Measurements from ENCODE around the gene PCDHB10.
"Not testable (repeated sequence)": the region's sequence is repeated elsewhere in the genome, so short reads cannot be mapped to it uniquely, and the experiment has no call there.

Gene PCDHB10

GRCh38 chr5:141192110-141192725 is at the start of gene PCDHB10:
PCDHB10 (plus strand) TSS chr5:141192353; CDS start chr5:141192553, 200 bp downstream.
- no peak for DNase-seq

GRCh38 chr5:141149812-141150211 is 42.3 kb upstream of the PCDHB10 start, which contains the start of gene PCDHB6:
PCDHB6 (plus strand) TSS chr5:141150057; CDS start chr5:141150258, 201 bp downstream.
- DNase-seq, result no peak

DNA sequence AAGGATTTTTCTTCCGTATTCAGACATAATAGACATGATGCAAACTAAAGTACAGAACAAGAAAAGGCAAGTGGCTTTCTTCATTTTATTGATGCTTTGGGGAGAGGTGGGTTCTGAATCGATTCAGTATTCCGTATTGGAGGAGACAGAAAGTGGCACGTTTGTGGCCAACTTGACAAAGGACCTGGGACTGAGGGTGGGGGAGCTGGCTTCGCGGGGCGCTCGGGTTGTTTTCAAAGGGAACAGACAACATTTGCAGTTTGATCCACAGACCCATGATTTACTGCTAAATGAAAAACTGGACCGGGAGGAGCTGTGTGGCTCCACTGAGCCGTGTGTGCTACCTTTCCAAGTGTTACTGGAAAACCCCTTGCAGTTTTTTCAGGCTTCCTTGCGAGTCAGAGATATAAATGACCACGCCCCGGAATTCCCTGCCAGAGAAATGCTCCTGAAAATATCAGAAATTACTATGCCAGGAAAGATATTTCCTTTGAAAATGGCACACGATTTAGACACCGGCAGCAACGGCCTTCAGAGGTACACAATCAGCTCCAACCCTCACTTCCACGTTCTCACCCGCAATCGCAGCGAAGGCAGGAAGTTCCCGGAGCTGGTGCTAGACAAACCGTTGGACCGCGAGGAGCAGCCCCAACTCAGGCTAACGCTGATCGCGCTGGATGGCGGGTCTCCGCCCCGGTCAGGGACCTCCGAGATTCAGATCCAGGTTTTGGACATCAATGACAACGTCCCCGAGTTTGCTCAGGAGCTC is 41.7 kb upstream of the PCDHB10 start:
- no peak for DNase-seq

GRCh38 chr5:141150993-141151325 is 41.2 kb upstream of the PCDHB10 start:
- no peak for DNase-seq

DNA sequence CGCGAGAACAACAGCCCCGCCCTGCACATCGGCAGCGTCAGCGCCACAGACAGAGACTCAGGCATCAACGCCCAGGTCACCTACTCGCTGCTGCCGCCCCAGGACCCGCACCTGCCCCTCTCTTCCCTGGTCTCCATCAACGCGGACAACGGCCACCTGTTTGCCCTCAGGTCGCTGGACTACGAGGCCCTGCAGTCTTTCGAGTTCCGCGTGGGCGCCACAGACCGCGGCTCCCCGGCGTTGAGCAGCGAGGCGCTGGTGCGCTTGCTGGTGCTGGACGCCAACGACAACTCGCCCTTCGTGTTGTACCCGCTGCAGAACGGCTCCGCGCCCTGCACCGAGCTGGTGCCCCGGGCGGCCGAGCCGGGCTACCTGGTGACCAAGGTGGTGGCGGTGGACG is 40.5 kb upstream of the PCDHB10 start:
- not testable (repeated sequence) for DNase-seq

DNA sequence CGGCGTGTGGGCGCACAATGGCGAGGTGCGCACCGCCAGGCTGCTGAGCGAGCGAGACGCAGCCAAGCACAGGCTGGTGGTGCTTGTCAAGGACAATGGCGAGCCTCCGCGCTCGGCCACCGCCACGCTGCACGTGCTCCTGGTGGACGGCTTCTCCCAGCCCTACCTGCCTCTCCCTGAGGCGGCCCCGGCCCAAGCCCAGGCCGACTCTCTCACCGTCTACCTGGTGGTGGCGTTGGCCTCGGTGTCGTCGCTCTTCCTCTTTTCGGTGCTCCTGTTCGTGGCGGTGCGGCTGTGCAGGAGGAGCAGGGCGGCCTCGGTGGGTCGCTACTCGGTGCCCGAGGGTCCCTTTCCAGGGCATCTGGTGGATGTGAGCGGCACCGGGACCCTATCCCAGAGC is 40.1 kb upstream of the PCDHB10 start:
- not testable (repeated sequence) for DNase-seq

GRCh38 chr5:141155540-141156374 is 36.4 kb upstream of the PCDHB10 start:
- DNase-seq, result no peak

DNA sequence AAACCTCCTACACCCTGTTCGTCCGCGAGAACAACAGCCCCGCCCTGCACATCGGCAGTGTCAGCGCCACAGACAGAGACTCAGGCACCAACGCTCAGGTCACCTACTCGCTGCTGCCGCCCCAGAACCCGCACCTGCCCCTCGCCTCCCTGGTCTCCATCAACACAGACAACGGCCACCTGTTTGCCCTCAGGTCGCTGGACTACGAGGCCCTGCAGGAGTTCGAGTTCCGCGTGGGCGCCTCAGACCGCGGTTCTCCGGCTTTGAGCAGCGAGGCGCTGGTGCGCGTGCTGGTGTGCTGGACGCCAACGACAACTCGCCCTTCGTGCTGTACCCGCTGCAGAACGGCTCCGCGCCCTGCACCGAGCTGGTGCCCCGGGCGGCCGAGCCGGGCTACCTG is 34.8 kb upstream of the PCDHB10 start:
- not testable (repeated sequence) for DNase-seq

DNA sequence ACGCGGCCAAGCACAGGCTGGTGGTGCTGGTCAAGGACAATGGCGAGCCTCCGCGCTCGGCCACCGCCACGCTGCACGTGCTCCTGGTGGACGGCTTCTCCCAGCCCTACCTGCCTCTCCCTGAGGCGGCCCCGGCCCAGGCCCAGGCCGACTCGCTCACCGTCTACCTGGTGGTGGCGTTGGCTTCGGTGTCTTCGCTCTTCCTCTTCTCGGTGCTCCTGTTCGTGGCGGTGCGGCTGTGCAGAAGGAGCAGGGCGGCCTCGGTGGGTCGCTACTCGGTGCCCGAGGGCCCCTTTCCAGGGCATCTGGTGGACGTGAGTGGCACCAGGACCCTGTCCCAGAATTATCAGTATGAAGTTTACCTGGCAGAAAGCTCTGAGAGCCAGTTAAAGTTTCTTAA is 34.3 kb upstream of the PCDHB10 start:
- DNase-seq, result not testable (repeated sequence)

DNA sequence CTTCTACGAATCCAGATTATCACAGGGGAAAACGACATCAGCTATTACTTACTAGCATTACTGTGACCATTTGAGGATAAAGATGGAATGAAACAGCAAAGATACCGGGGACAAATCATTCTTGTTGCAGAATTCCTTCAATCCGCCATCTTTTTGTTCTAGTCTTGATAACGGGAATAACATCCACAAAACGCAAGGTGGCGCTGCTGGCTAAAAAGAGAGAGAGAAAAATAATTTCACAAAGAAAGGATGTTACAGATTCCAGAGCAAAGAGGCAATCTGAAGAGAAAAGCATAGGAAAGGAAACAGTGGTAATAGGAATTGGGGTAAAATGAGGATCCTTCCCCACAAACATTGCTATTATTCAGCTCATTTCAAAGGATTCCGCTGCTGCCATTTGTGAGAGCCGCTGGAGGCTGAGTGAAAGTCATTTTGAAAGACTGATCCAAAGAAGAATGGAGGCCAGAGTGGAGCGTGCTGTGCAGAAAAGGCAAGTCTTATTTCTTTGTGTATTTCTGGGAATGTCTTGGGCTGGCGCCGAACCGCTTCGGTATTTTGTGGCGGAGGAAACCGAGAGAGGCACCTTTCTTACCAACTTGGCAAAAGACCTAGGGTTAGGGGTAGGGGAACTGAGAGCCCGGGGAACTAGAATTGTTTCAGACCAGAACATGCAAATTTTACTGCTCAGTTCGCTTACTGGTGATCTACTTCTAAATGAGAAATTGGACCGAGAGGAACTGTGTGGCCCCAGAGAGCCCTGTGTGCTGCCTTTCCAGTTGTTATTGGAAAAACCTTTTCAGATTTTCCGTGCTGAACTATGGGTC is 19.6 kb upstream of the PCDHB10 start, which contains the start of gene PCDHB7:
Gene PCDHB7 (plus strand): TSS at position 264 of the 824 bp plus-strand sequence. CDS start 192 bp downstream, at position 456.
- DNase-seq, result no peak

DNA sequence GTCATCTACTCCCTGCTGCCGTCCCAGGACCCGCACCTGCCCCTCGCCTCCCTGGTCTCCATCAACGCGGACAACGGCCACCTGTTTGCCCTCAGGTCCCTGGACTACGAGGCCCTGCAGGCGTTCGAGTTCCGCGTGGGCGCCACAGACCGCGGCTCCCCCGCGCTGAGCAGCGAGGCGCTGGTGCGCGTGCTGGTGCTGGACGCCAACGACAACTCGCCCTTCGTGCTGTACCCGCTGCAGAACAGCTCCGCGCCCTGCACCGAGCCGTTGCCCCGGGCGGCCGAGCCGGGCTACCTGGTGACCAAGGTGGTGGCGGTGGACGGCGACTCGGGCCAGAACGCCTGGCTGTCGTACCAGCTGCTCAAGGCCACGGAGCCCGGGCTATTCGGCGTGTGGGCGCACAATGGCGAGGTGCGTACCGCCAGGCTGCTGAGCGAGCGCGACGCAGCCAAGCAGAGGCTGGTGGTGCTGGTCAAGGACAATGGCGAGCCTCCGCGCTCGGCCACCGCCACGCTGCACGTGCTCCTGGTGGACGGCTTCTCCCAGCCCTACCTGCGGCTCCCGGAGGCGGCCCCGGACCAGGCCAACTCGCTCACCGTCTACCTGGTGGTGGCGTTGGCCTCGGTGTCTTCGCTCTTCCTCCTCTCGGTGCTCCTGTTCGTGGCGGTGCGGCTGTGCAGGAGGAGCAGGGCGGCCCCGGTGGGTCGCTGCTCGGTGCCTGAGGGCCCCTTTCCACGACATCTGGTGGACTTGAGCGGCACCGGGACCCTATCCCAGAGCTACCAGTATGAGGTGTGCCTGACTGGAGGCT is 17.7 kb upstream of the PCDHB10 start:
- not testable (repeated sequence) for DNase-seq

DNA sequence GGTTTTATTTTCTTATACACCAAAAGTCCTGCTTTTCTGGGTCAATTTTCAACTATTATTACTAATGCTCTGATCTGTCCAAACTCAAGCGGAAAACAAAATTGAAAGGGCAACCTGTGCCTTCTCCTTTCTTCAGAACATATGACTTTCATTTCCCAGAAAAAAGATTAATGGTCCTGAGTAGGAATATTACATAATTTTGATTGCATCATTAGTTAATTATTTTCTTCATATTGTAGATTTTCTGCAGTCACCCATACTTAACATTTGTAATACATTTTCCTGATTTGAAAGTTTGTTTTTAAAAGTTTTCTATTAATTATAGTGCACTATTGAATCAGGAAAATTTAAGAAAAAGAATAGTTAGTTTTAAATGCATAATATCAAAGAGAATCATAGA is 16.2 kb upstream of the PCDHB10 start:
- no peak for DNase-seq

- DNase-seq, result not testable (repeated sequence)
Observed at GRCh38 chr5:141177577-141178191, 14.5 kb upstream of the PCDHB10 start, which contains the start of gene PCDHB8. PCDHB8 (plus strand) TSS chr5:141177790; CDS start chr5:141178035, 245 bp downstream.

GRCh38 chr5:141179371-141179770 is 12.8 kb upstream of the PCDHB10 start:
- not testable (repeated sequence) for DNase-seq

- DNase-seq, result not testable (repeated sequence)
Observed at GRCh38 chr5:141179876-141180275, 12.3 kb upstream of the PCDHB10 start.

- DNase-seq, result no peak
Observed at GRCh38 chr5:141180313-141180712, 11.8 kb upstream of the PCDHB10 start.

DNA sequence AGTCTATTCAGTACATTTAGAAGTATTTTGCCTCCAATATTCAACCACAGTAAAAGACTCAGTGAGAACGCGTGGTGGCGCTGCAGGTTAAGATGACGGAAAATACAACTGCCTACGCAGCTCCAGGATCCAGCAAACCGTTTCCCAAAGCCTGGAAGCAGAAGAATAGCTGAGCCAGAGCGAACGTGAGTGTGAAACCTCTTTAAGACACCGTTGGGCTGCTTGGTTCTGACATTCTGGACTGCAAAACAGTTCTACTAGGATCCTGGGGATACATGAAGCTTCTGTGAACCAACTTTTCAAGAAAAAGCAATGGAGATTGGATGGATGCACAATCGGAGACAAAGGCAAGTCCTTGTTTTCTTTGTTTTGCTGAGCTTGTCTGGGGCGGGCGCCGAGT is 9.9 kb upstream of the PCDHB10 start, which contains the start of gene PCDHB16:
Gene PCDHB16 (plus strand): TSS at position 140 of the 400 bp plus-strand sequence. CDS start 173 bp downstream, at position 313.
- DNase-seq, result peak; percentile 4

GRCh38 chr5:141184117-141184855 is 7.9 kb upstream of the PCDHB10 start:
- not testable (repeated sequence) for DNase-seq

DNA sequence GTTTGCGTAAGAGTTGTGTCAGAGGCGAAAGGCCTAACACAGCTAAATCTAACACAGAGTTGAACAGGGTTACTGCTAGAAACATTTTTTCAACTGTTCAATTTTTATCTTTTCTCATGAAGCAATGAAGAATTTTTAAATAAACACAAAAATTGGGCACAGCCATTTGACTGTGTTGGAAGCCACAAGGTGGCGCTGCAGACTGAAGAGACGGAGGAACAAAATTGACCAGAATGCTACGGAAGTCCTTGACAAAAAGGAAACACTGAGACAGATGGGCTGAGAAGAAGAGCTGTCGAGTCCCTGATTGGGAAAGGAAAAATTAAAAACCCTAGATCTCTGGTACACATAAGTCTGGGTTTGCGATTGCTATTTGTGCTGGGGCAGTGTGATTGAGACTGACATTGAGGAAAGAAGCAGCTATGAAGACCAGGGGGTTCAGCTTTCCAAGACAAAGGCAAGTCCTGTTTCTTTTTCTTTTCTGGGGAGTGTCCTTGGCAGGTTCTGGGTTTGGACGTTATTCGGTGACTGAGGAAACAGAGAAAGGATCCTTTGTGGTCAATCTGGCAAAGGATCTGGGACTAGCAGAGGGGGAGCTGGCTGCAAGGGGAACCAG is 5.1 kb upstream of the PCDHB10 start, which contains the start of gene PCDHB9:
Gene PCDHB9 (plus strand): TSS at position 265 of the 616 bp plus-strand sequence. CDS start 158 bp downstream, at position 423.
- peak; percentile 4 for DNase-seq
